WI38 (cell line): ENCODE results near the gene WNT3A.

ENCODE experiments used
- H3K4me3 ChIP-seq: 2 replicates; pipeline ENCODE4 v1.5.1; 2011; ENCODE audit warnings: low read depth, mild to moderate bottlenecking, control low read depth, low read length
- CTCF ChIP-seq: IDR thresholded peaks from 2 replicates; pipeline ENCODE4 v1.5.1; 2012; ENCODE audit warnings: low read depth, mild to moderate bottlenecking, control low read depth, low read length

WNT3A gene

GRCh38 chr1:228093050-228093906, 86.5 kb downstream of the WNT3A start:
- no peak overlapping the region for H3K4me3 ChIP-seq
- no peak for TF ChIP-seq CTCF

- TF ChIP-seq CTCF, result no peak
- no peak overlapping the region for H3K4me3 ChIP-seq
Measured at GRCh38 chr1:228094432-228095016, 87.7 kb downstream of the WNT3A start.

- no peak overlapping the region for H3K4me3 ChIP-seq
- no peak for TF ChIP-seq CTCF
Measured at GRCh38 chr1:228095161-228095560, 88.4 kb downstream of the WNT3A start.

- no peak overlapping the region for H3K4me3 ChIP-seq
Measured at GRCh38 chr1:228095938-228096337, 89.1 kb downstream of the WNT3A start.

GRCh38 chr1:228096416-228097332, 89.9 kb downstream of the WNT3A start:
- no peak overlapping the region for H3K4me3 ChIP-seq
- no peak for TF ChIP-seq CTCF

More at GRCh38 chr1:228095938-228096337, 89.1 kb downstream of the WNT3A start:
- TF ChIP-seq CTCF, result no peak

GRCh38 chr1:228097333-228098081, 90.7 kb downstream of the WNT3A start:
- no peak for TF ChIP-seq CTCF
- no peak overlapping the region for H3K4me3 ChIP-seq
